Stimulated activated naive CD4-positive, alpha-beta T cell (primary cell): Measurements from ENCODE around the gene ACOT13.
"Not testable (repeated sequence)": the region's sequence is repeated elsewhere in the genome, so short reads cannot be mapped to it uniquely, and the experiment has no call there.

ENCODE experiments used
- DNase-seq, 6 experiments: peaks; one replicate each; lab custom pipeline; 2025; lab: John Stamatoyannopoulos, UW

The ACOT13 gene

GRCh38 chr6:24723270-24723669 is 56.4 kb downstream of the ACOT13 start:
- no peak for DNase-seq

- DNase-seq = not testable (repeated sequence)
These were observed 63.8 kb downstream of the ACOT13 start for GRCh38 chr6:24730653-24731052.

GRCh38 chr6:24731456-24732134 is 64.7 kb downstream of the ACOT13 start:
- not testable (repeated sequence) for DNase-seq

GRCh38 chr6:24734166-24734565 is 67.3 kb downstream of the ACOT13 start:
- DNase-seq = no peak

- not testable (repeated sequence) for DNase-seq
These were observed 67.8 kb downstream of the ACOT13 start for GRCh38 chr6:24734710-24735109.

GRCh38 chr6:24738741-24739140 is 71.9 kb downstream of the ACOT13 start:
- DNase-seq = no peak

GRCh38 chr6:24740861-24741260 is 74.0 kb downstream of the ACOT13 start:
- no peak for DNase-seq

GRCh38 chr6:24742216-24742738 is 75.4 kb downstream of the ACOT13 start:
- DNase-seq = no peak

GRCh38 chr6:24743265-24743943 is 76.5 kb downstream of the ACOT13 start:
- DNase-seq = no peak

GRCh38 chr6:24743944-24744335 is 77.1 kb downstream of the ACOT13 start:
- no peak for DNase-seq

- no peak for DNase-seq
These were observed 78.0 kb downstream of the ACOT13 start for GRCh38 chr6:24744911-24745310.

GRCh38 chr6:24749297-24749696 is 82.4 kb downstream of the ACOT13 start:
- DNase-seq = no peak

- DNase-seq = not testable (repeated sequence)
These were observed 84.0 kb downstream of the ACOT13 start for GRCh38 chr6:24750878-24751277.

- no peak for DNase-seq
These were observed 85.6 kb downstream of the ACOT13 start for GRCh38 chr6:24752503-24752902.

GRCh38 chr6:24752917-24753492 is 86.1 kb downstream of the ACOT13 start:
- DNase-seq = no peak

- no peak for DNase-seq
These were observed 86.7 kb downstream of the ACOT13 start for GRCh38 chr6:24753545-24753944.

GRCh38 chr6:24754378-24754777 is 87.5 kb downstream of the ACOT13 start:
- not testable (repeated sequence) for DNase-seq
